Neural progenitor cell (in vitro differentiated cells): ENCODE measurements around the gene C1QTNF1. TPM values are rescaled to one million over a fixed set of nuclear protein-coding genes. Genes with fewer than 3 reads are reported as not detected.

Source experiments
- DNase-seq: peaks from one replicate; pipeline ENCODE4 v3.0.0-alpha.2; 2016; ENCODE audit warnings: low spot score
- H2AFZ ChIP-seq: fragments of 200-600 bp; sonication (generic); replicated peaks from 2 replicates; pipeline ENCODE4 v1.6.1; 2016; ENCODE audit warnings: antibody characterized with exemption
- H3F3A ChIP-seq: fragments of 200-600 bp; sonication (generic); 2 replicates; pipeline ENCODE4 v1.6.1; 2016; ENCODE audit warnings: antibody characterized with exemption, low read depth
- H3K27ac ChIP-seq: fragments of 200-600 bp; sonication (generic); 2 replicates; pipeline ENCODE4 v1.5.1; 2016; ENCODE audit warnings: mild to moderate bottlenecking
- H3K27me3 ChIP-seq: fragments of 200-600 bp; sonication (generic); 2 replicates; pipeline ENCODE4 v1.6.1; 2016; ENCODE audit warnings: mild to moderate bottlenecking, moderate library complexity
- H3K36me3 ChIP-seq: fragments of 200-600 bp; sonication (generic); 2 replicates; pipeline ENCODE4 v1.5.1; 2016
- H3K4me1 ChIP-seq: fragments of 200-600 bp; sonication (generic); 2 replicates; pipeline ENCODE4 v1.6.1; 2016; ENCODE audit warnings: mixed run types
- H3K4me2 ChIP-seq: fragments of 200-600 bp; sonication (generic); 2 replicates; pipeline ENCODE4 v1.6.1; 2016
- H3K4me3 ChIP-seq: fragments of 200-600 bp; sonication (generic); 2 replicates; pipeline ENCODE4 v1.5.1; 2016
- H3K79me2 ChIP-seq: fragments of 200-600 bp; sonication (generic); 2 replicates; pipeline ENCODE4 v1.6.1; 2016; ENCODE audit warnings: low read depth
- H3K9ac ChIP-seq: fragments of 200-600 bp; sonication (generic); 2 replicates; pipeline ENCODE4 v1.6.1; 2016
- H3K9me3 ChIP-seq: fragments of 200-600 bp; sonication (generic); 2 replicates; pipeline ENCODE4 v1.5.1; 2016; ENCODE audit warnings: low read depth
- H4K20me1 ChIP-seq: fragments of 200-600 bp; sonication (generic); 2 replicates; pipeline ENCODE4 v1.6.1; 2016; ENCODE audit warnings: low read depth
- H3K27ac Mint-ChIP-seq: 3 replicates; pipeline ENCODE4 v1.8.0; 2021; ENCODE audit warnings: mixed read lengths
- H3K27me3 Mint-ChIP-seq: 2 replicates; pipeline ENCODE4 v1.8.0; 2022; ENCODE audit warnings: low read depth, mild to moderate bottlenecking, inconsistent platforms, moderate library complexity, mixed read lengths; ENCODE audit not compliant: insufficient read depth
- H3K36me3 Mint-ChIP-seq: 3 replicates; pipeline ENCODE4 v1.8.0; 2021; ENCODE audit warnings: mixed read lengths
- H3K4me1 Mint-ChIP-seq: 3 replicates; pipeline ENCODE4 v1.8.0; 2021; ENCODE audit warnings: mixed read lengths
- H3K4me3 Mint-ChIP-seq: 3 replicates; pipeline ENCODE4 v1.8.0; 2021; ENCODE audit warnings: mild to moderate bottlenecking, moderate library complexity, mixed read lengths
- H3K9me3 Mint-ChIP-seq: 3 replicates; pipeline ENCODE4 v1.8.0; 2020; ENCODE audit warnings: mixed read lengths
- EZH2 ChIP-seq: fragments of 200-600 bp; sonication (generic); IDR thresholded peaks from 2 replicates; pipeline ENCODE4 v1.6.1; 2017; ENCODE audit warnings: antibody characterized with exemption, mild to moderate bottlenecking, moderate library complexity
- EZH2phosphoT487 ChIP-seq: fragments of 200-600 bp; sonication (generic); IDR thresholded peaks from 2 replicates; pipeline ENCODE4 v1.6.1; 2017; ENCODE audit warnings: antibody characterized with exemption
- total RNA-seq: library from RNA; depleted of rRNA; stranded (reverse); fragments of >200 nt; gene quantifications from 2 replicates; pipeline ENCODE4 v1.2.3, GENCODE V29; 2015; ENCODE audit warnings: low replicate concordance
- TF ChIP-seq, protein P1 (sequence below): fragments of 200-600 bp; sonication (generic); IDR thresholded peaks from 2 replicates; pipeline ENCODE4 v1.5.1; 2017; ENCODE audit warnings: antibody characterized with exemption, mild to moderate bottlenecking

Gene C1QTNF1
- total RNA-seq, 1 donor from 2014 or later: 1.4 TPM

DNA sequence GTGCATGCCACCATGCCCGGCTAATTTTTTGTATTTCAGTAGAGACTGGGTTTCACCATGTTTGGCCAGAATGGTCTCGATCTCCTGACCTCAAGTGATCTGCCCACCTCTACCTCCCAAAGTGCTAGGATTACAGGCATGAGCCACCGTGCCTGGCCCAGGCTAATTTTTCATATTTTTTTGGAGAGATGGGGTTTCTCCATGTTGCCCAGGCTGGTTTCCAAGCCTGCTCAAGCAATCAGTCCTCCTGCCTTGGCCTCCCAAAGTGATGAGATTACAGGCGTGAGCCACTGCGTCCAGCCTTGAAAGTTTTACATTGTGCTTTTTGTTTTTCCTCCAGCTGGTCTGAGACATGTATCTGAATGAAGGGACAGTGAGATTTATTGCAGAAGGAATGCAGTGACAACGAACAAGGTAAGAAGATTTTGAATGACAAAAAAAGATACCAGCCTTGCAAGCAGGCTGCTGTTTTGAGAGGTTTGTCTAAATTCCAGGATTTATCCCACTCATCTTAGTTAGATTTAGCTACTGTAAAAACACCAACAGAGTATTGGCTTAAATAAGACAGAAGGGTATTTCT lies 47.3 kb downstream of the C1QTNF1 start:
- Histone ChIP-seq H3K9ac (no peak overlapping the region), H3F3A (no peaks in the 10 kb centered on the region), H3K79me2 (no peaks in the 10 kb centered on the region), H3K27ac (no peak overlapping the region), H3K4me3 (no peak overlapping the region), H3K4me2 (no peak overlapping the region), H4K20me1 (no peaks in the 10 kb centered on the region), H3K9me3 (no peaks in the 10 kb centered on the region), H3K36me3 (no peaks in the 10 kb centered on the region), H2AFZ (no peak overlapping the region), H3K27me3 (peaks cover 21% of the 10 kb centered on the region), H3K4me1 (peaks cover 3% of the 10 kb centered on the region)
- no peak for TF ChIP-seq EZH2phosphoT487
- TF ChIP-seq EZH2: no peak
- TF ChIP-seq, protein P1, sequence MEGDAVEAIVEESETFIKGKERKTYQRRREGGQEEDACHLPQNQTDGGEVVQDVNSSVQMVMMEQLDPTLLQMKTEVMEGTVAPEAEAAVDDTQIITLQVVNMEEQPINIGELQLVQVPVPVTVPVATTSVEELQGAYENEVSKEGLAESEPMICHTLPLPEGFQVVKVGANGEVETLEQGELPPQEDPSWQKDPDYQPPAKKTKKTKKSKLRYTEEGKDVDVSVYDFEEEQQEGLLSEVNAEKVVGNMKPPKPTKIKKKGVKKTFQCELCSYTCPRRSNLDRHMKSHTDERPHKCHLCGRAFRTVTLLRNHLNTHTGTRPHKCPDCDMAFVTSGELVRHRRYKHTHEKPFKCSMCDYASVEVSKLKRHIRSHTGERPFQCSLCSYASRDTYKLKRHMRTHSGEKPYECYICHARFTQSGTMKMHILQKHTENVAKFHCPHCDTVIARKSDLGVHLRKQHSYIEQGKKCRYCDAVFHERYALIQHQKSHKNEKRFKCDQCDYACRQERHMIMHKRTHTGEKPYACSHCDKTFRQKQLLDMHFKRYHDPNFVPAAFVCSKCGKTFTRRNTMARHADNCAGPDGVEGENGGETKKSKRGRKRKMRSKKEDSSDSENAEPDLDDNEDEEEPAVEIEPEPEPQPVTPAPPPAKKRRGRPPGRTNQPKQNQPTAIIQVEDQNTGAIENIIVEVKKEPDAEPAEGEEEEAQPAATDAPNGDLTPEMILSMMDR: no peak
- peaks cover 9% of the 10 kb centered on the region for H3K4me1 Mint-ChIP-seq
- no peak overlapping the region for H3K4me3 Mint-ChIP-seq
- H3K9me3 Mint-ChIP-seq: no peaks in the 10 kb centered on the region
- DNase-seq: no peak
- H3K27ac Mint-ChIP-seq: no peak overlapping the region
- peaks cover 2% of the 10 kb centered on the region for H3K36me3 Mint-ChIP-seq
- H3K27me3 Mint-ChIP-seq: peaks cover 3% of the 10 kb centered on the region

DNA sequence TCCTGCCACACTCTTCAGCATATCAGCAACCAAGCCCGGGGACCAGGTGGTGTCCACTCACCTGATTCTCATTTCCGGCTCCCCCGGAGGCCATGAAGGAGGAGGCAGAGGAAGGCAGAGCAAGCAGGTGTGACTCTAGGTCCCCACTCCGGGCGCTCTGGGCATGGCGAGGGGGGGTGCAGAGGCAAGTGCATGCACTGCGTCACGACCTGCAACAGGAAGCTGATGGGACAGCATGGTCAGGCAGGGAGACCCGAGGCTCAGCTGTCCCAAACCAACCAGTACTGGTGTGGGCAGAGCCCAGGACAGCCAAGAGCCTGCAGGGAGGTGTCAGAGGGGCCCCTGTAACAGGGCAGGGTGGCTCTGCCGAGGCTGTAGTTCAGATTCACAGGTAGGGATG lies 48.6 kb downstream of the C1QTNF1 start:
- Mint-ChIP-seq H3K36me3 (peaks cover 2% of the 10 kb centered on the region), H3K4me1 (peaks cover 9% of the 10 kb centered on the region), H3K9me3 (no peaks in the 10 kb centered on the region), H3K4me3 (no peak overlapping the region), H3K27me3 (peaks cover 3% of the 10 kb centered on the region), H3K27ac (no peak overlapping the region)
- Histone ChIP-seq H3K4me3 (no peak overlapping the region), H3K9ac (no peak overlapping the region), H3K27ac (no peak overlapping the region), H2AFZ (no peak overlapping the region), H3K4me1 (peaks cover 3% of the 10 kb centered on the region), H3F3A (no peaks in the 10 kb centered on the region), H3K4me2 (no peak overlapping the region), H3K79me2 (no peaks in the 10 kb centered on the region), H3K36me3 (no peaks in the 10 kb centered on the region), H4K20me1 (no peaks in the 10 kb centered on the region), H3K9me3 (no peaks in the 10 kb centered on the region), H3K27me3 (peaks cover 21% of the 10 kb centered on the region)
- no peak for DNase-seq
- TF ChIP-seq EZH2 (no peak), EZH2phosphoT487 (no peak)
- TF ChIP-seq, protein P1: no peak

DNA sequence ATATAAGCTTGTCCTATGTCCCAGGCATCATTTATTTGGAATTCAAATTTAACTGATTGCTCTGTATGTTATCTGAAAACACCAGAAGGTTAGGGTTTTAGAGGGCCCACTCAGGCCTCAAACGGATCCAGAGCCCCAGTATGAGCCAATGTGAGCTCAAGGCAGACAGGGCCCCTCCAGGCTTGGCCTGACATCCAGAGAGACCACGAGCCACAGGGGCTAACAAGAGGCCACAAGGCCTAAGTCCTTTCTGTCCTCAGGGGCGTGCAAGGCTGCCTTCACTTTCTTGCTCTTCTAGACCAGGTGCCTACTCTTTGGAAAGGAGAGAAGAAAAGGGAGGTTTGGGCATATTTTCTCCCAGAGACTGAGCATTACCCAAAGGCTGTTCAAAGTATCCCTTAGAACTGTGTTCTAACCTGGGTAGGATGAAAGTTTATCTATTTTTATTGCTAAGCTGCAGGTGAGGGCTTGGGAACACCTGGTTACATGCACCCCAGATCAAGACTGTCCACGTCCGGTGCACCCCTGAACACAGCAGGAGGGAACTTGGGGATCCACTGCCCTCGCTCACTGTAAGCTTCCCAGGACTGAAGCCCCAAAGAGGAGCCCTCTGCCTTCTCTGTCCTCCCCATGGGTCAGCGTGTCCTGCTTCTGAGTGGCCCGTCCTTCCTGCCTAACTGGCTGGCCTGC lies 49.2 kb downstream of the C1QTNF1 start:
- no peaks in the 10 kb centered on the region for H3K9me3 Mint-ChIP-seq
- DNase-seq: no peak
- peaks cover 21% of the 10 kb centered on the region for H3K27me3 ChIP-seq
- no peaks in the 10 kb centered on the region for H4K20me1 ChIP-seq
- H3K79me2 ChIP-seq: no peaks in the 10 kb centered on the region
- H3K4me2 ChIP-seq: no peak overlapping the region
- H3K27ac ChIP-seq: no peak overlapping the region
- TF ChIP-seq EZH2: no peak
- TF ChIP-seq, protein P1: no peak
- TF ChIP-seq EZH2phosphoT487: no peak
- H3F3A ChIP-seq: no peaks in the 10 kb centered on the region
- no peak overlapping the region for H2AFZ ChIP-seq
- H3K4me3 Mint-ChIP-seq: peak overlapping the region; percentile 43
- peaks cover 3% of the 10 kb centered on the region for H3K27me3 Mint-ChIP-seq
- no peak overlapping the region for H3K27ac Mint-ChIP-seq
- peaks cover 3% of the 10 kb centered on the region for H3K4me1 ChIP-seq
- H3K9me3 ChIP-seq: no peaks in the 10 kb centered on the region
- peaks cover 2% of the 10 kb centered on the region for H3K36me3 Mint-ChIP-seq
- H3K4me3 ChIP-seq: no peak overlapping the region
- peaks cover 9% of the 10 kb centered on the region for H3K4me1 Mint-ChIP-seq
- no peak overlapping the region for H3K9ac ChIP-seq
- H3K36me3 ChIP-seq: no peaks in the 10 kb centered on the region
